Astrocyte of the cerebellum (primary cell): ENCODE measurements around the gene SDHB.

Experiments
- DNase-seq: peaks from one replicate; pipeline ENCODE4 v3.0.0-alpha.2; 2011; ENCODE audit warnings: low read depth
- H3K4me3 ChIP-seq: 2 replicates; pipeline ENCODE4 v1.5.1; 2011; ENCODE audit warnings: mild to moderate bottlenecking, low read depth, low read length, moderate library complexity
- in situ Hi-C: cut with HindIII; loops from 2 replicates; pipeline ENCODE4 v1.10.0; 2017; ENCODE audit warnings: low sequenced_read_pairs
- TF ChIP-seq, protein P1 (sequence below): IDR thresholded peaks from 2 replicates; pipeline ENCODE4 v1.5.1; 2012; ENCODE audit warnings: low read length, low read depth, moderate library complexity, mild to moderate bottlenecking; ENCODE audit errors: missing control alignments

The SDHB gene

DNA sequence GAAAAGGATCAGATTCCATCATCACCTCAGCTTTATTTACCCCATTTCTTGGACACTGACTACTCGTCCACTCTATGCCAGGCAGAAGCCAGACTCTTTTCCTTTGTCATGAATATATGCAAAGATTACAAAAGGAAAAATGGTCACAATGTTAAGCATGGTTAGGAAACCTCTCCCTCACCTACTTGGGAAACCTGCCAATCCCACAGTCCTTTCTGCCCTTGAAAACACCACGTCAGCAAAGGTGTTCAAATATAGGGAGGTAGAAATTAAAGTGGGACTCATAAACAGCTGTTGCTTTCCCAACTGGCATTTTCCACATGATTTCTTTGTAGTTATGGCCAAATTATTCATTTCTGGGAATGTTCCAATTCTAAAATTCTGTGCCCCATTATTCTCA lies 25.9 kb downstream of the SDHB start:
- in situ Hi-C loops = no loop called here
- no peak for DNase-seq
- no peak overlapping the region for H3K4me3 ChIP-seq
- TF ChIP-seq, protein P1, sequence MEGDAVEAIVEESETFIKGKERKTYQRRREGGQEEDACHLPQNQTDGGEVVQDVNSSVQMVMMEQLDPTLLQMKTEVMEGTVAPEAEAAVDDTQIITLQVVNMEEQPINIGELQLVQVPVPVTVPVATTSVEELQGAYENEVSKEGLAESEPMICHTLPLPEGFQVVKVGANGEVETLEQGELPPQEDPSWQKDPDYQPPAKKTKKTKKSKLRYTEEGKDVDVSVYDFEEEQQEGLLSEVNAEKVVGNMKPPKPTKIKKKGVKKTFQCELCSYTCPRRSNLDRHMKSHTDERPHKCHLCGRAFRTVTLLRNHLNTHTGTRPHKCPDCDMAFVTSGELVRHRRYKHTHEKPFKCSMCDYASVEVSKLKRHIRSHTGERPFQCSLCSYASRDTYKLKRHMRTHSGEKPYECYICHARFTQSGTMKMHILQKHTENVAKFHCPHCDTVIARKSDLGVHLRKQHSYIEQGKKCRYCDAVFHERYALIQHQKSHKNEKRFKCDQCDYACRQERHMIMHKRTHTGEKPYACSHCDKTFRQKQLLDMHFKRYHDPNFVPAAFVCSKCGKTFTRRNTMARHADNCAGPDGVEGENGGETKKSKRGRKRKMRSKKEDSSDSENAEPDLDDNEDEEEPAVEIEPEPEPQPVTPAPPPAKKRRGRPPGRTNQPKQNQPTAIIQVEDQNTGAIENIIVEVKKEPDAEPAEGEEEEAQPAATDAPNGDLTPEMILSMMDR = no peak

DNA sequence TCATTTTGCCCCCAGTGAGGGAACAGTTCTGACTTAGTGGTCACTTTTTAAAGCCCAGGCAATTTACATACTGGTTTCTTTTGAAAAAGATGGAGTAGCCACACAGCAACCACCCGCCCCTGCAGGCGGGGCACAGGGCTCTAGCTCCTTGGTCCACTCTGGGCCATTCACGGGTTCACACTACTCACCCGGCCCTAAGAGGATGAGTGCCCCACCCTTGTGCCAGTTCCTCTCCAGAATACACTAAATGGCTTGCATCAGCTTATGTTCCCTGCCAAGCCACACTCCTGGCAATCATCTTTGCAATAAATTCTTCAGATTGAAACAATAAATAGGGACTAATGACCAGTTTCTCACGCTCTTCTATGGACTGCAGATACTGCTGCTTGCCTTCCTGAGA lies 26.4 kb downstream of the SDHB start:
- in situ Hi-C loops = no loop called here
- TF ChIP-seq, protein P1 = no peak
- DNase-seq = no peak
- H3K4me3 ChIP-seq = no peak overlapping the region

DNA sequence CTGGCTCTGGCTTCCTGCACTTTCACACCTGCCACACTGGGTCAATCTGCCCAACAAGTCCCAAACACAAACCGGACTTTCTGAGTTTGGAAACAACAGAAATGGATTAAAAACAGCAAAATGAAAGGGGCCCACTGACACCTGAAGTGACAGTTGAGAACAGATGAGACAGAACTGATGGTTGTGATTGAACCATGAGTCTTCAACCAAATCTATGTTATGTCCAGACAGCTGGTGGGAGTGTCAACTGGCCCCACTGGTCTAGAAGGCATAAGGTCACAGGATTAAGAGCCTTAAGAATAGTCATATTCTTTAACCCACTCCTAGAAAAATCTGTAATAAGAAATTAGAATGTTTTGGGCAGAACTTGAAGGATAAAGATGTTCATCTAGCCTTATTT lies 29.1 kb downstream of the SDHB start:
- H3K4me3 ChIP-seq = no peak overlapping the region
- TF ChIP-seq, protein P1 = no peak
- in situ Hi-C loops = no loop called here
- DNase-seq = no peak

DNA sequence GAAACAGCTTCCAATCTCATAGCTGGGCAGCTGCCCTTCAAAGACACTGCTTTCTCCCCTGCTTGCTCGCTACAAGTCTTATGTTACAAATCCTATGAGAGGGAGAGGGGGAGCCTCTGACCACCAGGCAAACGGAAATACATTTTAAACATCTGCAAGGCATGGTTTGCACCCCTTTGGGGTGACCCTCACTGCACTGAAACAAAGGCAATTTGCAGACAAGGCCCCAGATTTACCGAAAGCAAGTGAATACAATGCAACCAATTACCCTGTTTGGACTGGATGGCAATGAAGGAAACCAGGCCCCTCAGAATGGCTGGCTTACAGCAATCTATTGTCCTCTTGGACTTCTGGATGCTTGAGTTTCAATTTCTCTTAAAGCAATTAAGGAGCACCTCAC lies 30.3 kb downstream of the SDHB start:
- TF ChIP-seq, protein P1 = no peak
- H3K4me3 ChIP-seq = no peak overlapping the region
- no peak for DNase-seq
- in situ Hi-C loops = no loop called here

DNA sequence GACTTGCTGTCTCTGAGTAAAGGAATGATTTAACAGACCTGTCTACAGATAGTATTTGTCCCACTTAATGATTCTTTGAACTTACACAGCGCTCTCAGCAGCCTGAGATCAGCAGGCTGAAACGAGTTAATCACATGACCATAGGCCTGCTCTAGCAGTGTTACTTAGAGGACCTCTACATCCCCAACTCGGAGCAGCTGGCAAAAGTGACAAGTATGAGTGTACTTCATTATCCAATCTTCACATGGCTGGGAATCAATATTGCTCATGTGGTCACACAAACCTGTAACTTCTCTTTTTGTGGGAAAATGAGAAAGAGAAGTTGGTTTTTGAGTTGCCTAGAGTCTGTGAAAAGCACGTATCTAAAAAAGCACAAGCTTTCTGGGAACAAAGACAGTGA lies 30.7 kb downstream of the SDHB start:
- no peak overlapping the region for H3K4me3 ChIP-seq
- in situ Hi-C loops = no loop called here
- no peak for DNase-seq
- TF ChIP-seq, protein P1 = no peak

DNA sequence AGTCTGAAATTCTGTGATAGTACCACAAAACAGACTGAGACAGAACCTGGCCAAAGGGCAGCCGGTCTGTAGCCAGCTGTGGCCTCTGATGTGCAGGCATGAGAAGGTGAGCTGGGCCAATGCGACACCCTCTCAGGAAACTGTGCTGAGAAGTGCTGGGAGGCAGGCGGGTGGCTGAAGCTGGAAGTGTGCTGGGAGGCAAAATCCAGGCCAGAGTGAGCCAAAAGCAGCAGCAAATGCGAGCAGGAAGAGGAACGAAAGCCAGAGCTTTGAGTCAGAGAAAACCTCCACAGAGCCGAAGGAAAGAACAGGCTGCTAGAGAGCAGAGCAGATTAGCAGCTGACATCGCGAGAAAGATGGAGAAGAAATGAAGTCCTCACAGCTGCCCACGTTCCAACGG lies 31.9 kb downstream of the SDHB start:
- DNase-seq = no peak
- TF ChIP-seq, protein P1 = no peak
- in situ Hi-C loops = no loop called here

DNA sequence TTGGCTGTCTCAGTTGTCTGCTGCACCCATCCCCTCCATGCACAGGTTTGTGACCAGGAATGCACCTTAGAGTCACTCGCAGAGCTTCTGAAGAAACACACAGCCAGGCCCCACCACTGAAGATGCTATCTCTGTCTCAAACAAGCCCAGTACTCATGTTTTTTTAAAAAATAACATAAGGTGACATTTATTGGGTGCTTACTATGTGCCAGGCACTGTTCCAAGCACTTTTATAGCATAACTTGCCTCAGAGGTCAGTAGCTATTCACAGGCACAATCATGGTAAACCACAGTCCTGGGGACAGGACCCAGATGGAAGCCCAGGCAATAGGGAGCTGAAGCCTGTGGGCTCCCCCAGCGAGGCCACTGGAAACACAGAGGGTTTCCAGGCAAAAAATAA lies 33.3 kb downstream of the SDHB start:
- DNase-seq = no peak
- TF ChIP-seq, protein P1 = no peak
- in situ Hi-C loops = no loop called here
- H3K4me3 ChIP-seq = no peak overlapping the region

More for the DNA sequence above, 31.9 kb downstream of the SDHB start:
- no peak overlapping the region for H3K4me3 ChIP-seq
